Mucosa of rectum (tissue), 2 donors: ENCODE data around the gene VSIG10L2.
"Not testable (repeated sequence)": the region's sequence is repeated elsewhere in the genome, so short reads cannot be mapped to it uniquely, and the experiment has no call there.

ENCODE experiments used
- H3K27ac ChIP-seq, 2 donors: one replicate each; pipeline ENCODE4 v1.7.0; 2013; ENCODE audit warnings: inconsistent platforms in 2 of 2, low read depth in 2 of 2, low read length in 2 of 2
- H3K27me3 ChIP-seq, 2 donors: one replicate each; pipeline ENCODE4 v1.7.0; 2013; ENCODE audit warnings: low read length in 2 of 2; ENCODE audit not compliant: control insufficient read depth in 2 of 2, insufficient read depth in 2 of 2
- H3K36me3 ChIP-seq, 2 donors: one replicate each; pipeline ENCODE4 v1.7.0; 2013; ENCODE audit warnings: low read length in 2 of 2; ENCODE audit not compliant: control insufficient read depth in 2 of 2, insufficient read depth in 2 of 2
- H3K4me1 ChIP-seq, 2 donors: one replicate each; pipeline ENCODE4 v1.7.0; 2013; ENCODE audit warnings: low read length in 2 of 2, mild to moderate bottlenecking in 1 of 2; ENCODE audit not compliant: control insufficient read depth in 2 of 2, insufficient read depth in 2 of 2
- H3K4me3 ChIP-seq, 2 donors: one replicate each; pipeline ENCODE4 v1.7.0; 2013; ENCODE audit warnings: low read length in 2 of 2
- H3K9ac ChIP-seq, 2 donors: one replicate each; pipeline ENCODE4 v1.7.0; 2013; ENCODE audit warnings: low read length in 2 of 2, low read depth in 1 of 2, mild to moderate bottlenecking in 1 of 2
- H3K9me3 ChIP-seq, 2 donors: one replicate each; pipeline ENCODE4 v1.7.0; 2013; ENCODE audit warnings: low read length in 2 of 2; ENCODE audit not compliant: control insufficient read depth in 2 of 2
- donor health status: healthy.
- donor health status: Normal muscosa, but diverticular disease.

Gene VSIG10L2

DNA sequence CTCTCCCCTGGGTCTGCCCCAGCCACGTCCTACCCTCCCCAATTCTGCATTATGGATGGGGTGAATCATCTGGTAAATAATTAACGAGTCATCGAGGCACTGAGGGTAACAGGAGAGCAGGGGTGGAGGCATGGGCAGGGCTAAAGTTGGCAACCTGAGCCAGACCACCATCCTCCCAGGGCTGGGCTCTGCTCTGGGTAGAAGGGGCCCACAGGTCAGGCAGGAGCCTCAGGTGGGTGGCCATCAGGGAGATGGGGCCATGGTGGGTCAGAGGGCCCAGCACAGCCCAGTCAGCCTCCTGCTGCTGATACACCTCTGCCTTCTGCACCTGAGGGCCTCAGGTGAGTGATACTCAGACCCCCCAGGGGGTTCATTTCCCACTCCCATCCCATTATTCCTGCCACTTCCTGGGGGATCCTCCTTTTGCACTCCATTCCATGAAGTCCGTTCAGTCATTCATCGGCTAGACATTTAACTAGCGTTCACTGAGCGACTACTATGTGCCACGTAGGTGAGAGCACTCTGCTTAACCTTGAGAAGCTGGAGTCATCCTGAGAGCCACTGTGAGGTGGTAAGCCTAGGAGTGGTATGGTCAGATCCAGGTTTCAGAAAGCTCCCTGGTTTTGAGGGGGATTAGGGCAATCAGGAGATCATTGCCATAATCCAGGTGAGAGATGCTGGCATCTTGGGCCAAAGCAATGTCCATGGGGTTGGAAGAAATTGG lies at the start of gene VSIG10L2:
VSIG10L2 (plus strand) TSS at position 248 of the 724 bp plus-strand sequence; CDS start at position 260, 12 bp downstream.
- Histone ChIP-seq H3K27me3 (no peaks in the 10 kb centered on the region), H3K27ac (no peak within 1 kb of the TSS), H3K9ac (no peak within 1 kb of the TSS), H3K4me3 (no peak within 1 kb of the TSS), H3K4me1 (no peaks in the 10 kb centered on the region), H3K9me3 (no peaks in the 10 kb centered on the region), H3K36me3 (no peaks in the 10 kb centered on the region)

DNA sequence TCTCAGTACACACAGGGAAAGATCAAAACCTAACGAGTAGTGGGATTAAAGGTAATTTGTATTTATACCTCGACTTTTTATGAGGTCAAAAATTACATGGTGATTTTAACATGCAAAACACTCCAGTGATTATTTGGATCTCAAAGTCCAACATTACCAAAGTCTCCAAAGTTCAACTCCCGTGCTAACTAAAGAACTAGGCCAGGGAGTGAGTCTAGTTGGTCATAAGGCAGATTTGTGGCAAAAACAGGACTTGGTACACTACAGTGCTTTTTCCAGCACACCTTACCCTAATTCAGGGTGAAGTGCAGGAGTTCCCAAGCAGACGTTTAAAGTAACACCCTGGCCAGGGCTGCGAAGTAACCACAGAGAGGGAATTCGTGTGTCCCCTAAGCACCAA lies 44.0 kb upstream of the VSIG10L2 start:
- Histone ChIP-seq H3K9me3 (no peaks in the 10 kb centered on the region), H3K4me1 (peaks cover 11% of the 10 kb centered on the region in 2 donors), H3K27me3 (peaks cover 7 to 9% of the 10 kb centered on the region in 2 donors), H3K9ac (no peak overlapping the region), H3K27ac (no peak overlapping the region), H3K4me3 (no peak overlapping the region), H3K36me3 (peaks cover 0 to 9% of the 10 kb centered on the region in 2 donors)

- peak overlapping the region; percentile 93 to 100 for H3K4me3 ChIP-seq
- peaks cover 7 to 9% of the 10 kb centered on the region in 2 donors for H3K27me3 ChIP-seq
- peaks cover 11% of the 10 kb centered on the region in 2 donors for H3K4me1 ChIP-seq
- H3K36me3 ChIP-seq, result peaks cover 0 to 9% of the 10 kb centered on the region in 2 donors
- H3K9me3 ChIP-seq, result no peaks in the 10 kb centered on the region
- peak overlapping the region; percentile 82 to 96 for H3K9ac ChIP-seq
- peak overlapping the region; percentile 63 to 75 for H3K27ac ChIP-seq
Observed at GRCh38 chr11:125902277-125902926, 43.4 kb upstream of the VSIG10L2 start.

DNA sequence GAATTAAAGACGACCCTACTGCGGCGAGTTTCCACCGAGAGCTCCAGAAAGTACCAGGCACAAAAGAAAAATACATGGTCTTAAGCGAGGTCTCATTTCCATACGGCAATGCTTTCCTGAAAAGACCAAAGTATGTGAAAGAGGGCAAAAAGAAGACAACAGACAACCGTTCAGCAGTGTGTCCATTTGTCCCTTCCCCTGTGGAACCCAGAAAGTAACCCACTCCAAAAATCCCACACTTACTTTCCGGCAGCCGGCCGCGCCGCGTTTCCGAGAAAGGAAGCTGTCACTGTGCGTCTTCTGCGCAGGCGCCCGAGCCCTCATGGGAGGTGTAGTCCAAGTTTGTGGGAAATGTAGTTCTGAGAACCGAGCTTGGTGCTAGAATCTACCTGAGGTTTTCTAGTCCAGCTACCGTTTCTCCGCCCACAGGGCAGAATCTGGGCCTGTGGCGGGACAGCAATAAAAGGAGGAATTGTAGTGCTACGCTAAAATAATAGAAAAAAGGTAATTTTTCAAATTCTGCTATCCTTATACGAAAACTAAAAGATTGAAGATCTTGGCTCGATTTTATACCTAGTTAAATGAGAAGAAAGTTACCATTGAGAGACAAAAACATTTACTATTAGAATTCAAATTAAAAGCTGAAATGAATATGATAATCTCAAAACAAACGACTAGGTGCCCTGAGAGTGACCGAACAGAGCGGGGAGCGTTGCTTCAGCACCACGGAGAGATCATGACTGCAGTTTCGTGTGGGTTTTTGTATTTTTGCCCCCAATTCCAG lies 42.7 kb upstream of the VSIG10L2 start, which contains the start of gene PUS3:
PUS3 (minus strand) TSS at position 280 of the 784 bp plus-strand sequence. CDS start 6,922 bp downstream, outside the sequence.
- peaks cover 7 to 9% of the 10 kb centered on the region in 2 donors for H3K27me3 ChIP-seq
- peak within 1 kb of the TSS; percentile 82 to 96 for H3K9ac ChIP-seq
- peaks cover 0 to 9% of the 10 kb centered on the region in 2 donors for H3K36me3 ChIP-seq
- peaks cover 11% of the 10 kb centered on the region in 2 donors for H3K4me1 ChIP-seq
- no peaks in the 10 kb centered on the region for H3K9me3 ChIP-seq
- peak within 1 kb of the TSS; percentile 93 to 100 for H3K4me3 ChIP-seq
- peak within 1 kb of the TSS; percentile 63 to 75 for H3K27ac ChIP-seq

DNA sequence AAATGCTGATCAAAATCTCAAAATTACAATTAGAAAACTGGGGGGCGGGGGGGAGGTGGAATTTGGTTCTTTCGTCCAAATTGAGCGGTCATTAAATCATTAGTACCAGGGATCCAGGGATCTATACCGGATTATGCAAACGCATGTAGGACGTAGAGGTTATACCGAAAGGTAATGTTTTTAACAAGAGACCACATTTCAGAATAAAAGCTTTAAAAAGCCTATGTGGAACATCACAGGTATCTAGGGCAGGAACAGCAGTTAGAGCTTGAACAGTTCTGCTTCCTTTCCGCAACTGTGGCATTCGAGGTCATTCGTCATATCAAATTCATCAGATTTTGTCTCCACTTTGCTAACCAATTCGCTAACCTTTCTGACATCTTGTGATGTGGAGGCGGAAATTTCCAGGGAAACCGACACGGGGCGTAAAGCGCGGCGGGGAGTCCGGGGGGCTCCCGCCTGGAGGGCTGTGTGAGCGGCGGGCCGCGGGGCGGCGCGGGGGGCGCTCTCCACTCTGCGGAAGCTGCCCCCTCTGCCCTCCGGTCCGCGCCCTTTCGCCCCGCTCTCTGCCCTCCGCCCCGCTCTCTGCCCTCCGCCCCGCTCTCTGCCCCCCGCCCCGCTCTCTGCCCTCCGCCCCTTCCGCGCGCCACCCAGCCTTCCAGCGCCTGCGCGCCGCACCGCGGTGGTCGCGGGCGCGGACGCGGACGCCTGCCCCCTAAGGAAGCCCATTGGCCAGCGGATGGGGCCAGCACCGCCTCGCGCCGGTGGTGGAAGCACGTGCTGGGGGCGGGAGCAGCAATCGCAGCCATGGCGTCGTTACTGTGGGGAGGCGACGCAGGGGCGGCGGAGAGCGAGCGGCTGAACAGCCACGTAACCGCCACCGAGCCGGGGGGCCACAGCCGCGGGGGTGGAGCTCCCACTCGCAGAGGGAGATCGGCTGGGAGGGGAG lies 41.9 kb upstream of the VSIG10L2 start, which contains the start of gene DDX25:
DDX25 (plus strand) TSS at position 798 of the 949 bp plus-strand sequence; CDS start at position 808, 10 bp downstream.
- Histone ChIP-seq H3K27me3 (peaks cover 7 to 9% of the 10 kb centered on the region in 2 donors), H3K27ac (no peak within 1 kb of the TSS), H3K9me3 (no peaks in the 10 kb centered on the region), H3K4me3 (peak within 1 kb of the TSS; percentile 93 to 100), H3K4me1 (peaks cover 11% of the 10 kb centered on the region in 2 donors), H3K9ac (no peak within 1 kb of the TSS), H3K36me3 (peaks cover 0 to 9% of the 10 kb centered on the region in 2 donors)

- Histone ChIP-seq H3K4me3 (no peak overlapping the region), H3K9ac (no peak overlapping the region), H3K36me3 (peaks cover 0 to 4% of the 10 kb centered on the region in 2 donors), H3K4me1 (peaks cover 11% of the 10 kb centered on the region in 2 donors), H3K27ac (no peak overlapping the region), H3K27me3 (peaks cover 7 to 9% of the 10 kb centered on the region in 2 donors), H3K9me3 (no peaks in the 10 kb centered on the region)
Observed at GRCh38 chr11:125904678-125905077, 41.2 kb upstream of the VSIG10L2 start.

- Histone ChIP-seq H3K36me3 (no peaks in the 10 kb centered on the region), H3K9ac (no peak overlapping the region), H3K27me3 (peaks cover 0 to 3% of the 10 kb centered on the region in 2 donors), H3K4me3 (no peak overlapping the region), H3K27ac (no peak overlapping the region), H3K9me3 (no peaks in the 10 kb centered on the region), H3K4me1 (no peaks in the 10 kb centered on the region)
Observed at GRCh38 chr11:125910226-125910849, 35.5 kb upstream of the VSIG10L2 start.

GRCh38 chr11:125914601-125915000 lies 31.2 kb upstream of the VSIG10L2 start:
- H3K27me3 ChIP-seq, H3K36me3 ChIP-seq, H3K9ac ChIP-seq, H3K4me3 ChIP-seq, H3K27ac ChIP-seq, H3K9me3 ChIP-seq: not testable (repeated sequence)
- H3K4me1 ChIP-seq, result peaks cover 6 to 17% of the 10 kb centered on the region in 2 donors
